Measurements from ENCODE around the gene GALNT11.

GALNT11 gene

GRCh38 chr7:152144557-152145245 lies 119.2 kb downstream of the GALNT11 start:
- no peak for DNase-seq (ENCODE audit: low read depth in 4 of 4, low spot score in 1 of 4)

GRCh38 chr7:152145853-152146466 lies 120.5 kb downstream of the GALNT11 start:
- peak in 1 of 4 experiments; percentile 11 for DNase-seq (ENCODE audit: low read depth in 4 of 4, low spot score in 1 of 4)

- no peak for DNase-seq (ENCODE audit: low read depth in 4 of 4, low spot score in 1 of 4)
Observed at GRCh38 chr7:152148706-152149105, 123.2 kb downstream of the GALNT11 start.

GRCh38 chr7:152149363-152149762 lies 123.9 kb downstream of the GALNT11 start:
- no peak for DNase-seq (ENCODE audit: low read depth in 4 of 4, low spot score in 1 of 4)

GRCh38 chr7:152152267-152152666 lies 126.8 kb downstream of the GALNT11 start:
- no peak for DNase-seq (ENCODE audit: low read depth in 4 of 4, low spot score in 1 of 4)

GRCh38 chr7:152158801-152159587 lies 133.5 kb downstream of the GALNT11 start:
- DNase-seq (ENCODE audit: low read depth in 4 of 4, low spot score in 1 of 4) = no peak

GRCh38 chr7:152161171-152161570 lies 135.7 kb downstream of the GALNT11 start:
- DNase-seq (ENCODE audit: low read depth in 4 of 4, low spot score in 1 of 4) = no peak

GRCh38 chr7:152162287-152162686 lies 136.8 kb downstream of the GALNT11 start:
- DNase-seq (ENCODE audit: low read depth in 4 of 4, low spot score in 1 of 4) = no peak

Measured in stimulated activated CD4-positive, alpha-beta T cell treated with anti-CD3 and anti-CD28 coated beads, Interleukin-1b, Interleukin-23, amount 100 ng/mL, for 24 hours (primary cell).